ENCODE results near the gene PDK4. TPM values are rescaled to one million over a fixed set of nuclear protein-coding genes. Genes with fewer than 3 reads are reported as not detected.

PDK4 gene
- total and polyA plus RNA-seq, 10 of the 15 experiments (the other 5 are each of a cell fraction or from before 2014, with no cell fraction given): 0.03 to 0.46 TPM; not detected in 8

- TF ChIP-seq FOXK2 (IDR thresholded peaks at IDR 0.05) (no peak), NFXL1 (IDR thresholded peaks at IDR 0.05; ENCODE audit: borderline replicate concordance) (no peak), ATF2 (IDR thresholded peaks at IDR 0.05; ENCODE audit: low read length) (no peak)
- TF ChIP-seq, protein P1, sequence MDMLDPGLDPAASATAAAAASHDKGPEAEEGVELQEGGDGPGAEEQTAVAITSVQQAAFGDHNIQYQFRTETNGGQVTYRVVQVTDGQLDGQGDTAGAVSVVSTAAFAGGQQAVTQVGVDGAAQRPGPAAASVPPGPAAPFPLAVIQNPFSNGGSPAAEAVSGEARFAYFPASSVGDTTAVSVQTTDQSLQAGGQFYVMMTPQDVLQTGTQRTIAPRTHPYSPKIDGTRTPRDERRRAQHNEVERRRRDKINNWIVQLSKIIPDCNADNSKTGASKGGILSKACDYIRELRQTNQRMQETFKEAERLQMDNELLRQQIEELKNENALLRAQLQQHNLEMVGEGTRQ (IDR thresholded peaks at IDR 0.05; ENCODE audit: borderline replicate concordance, low read depth, low read length): no peak
Measured at GRCh38 chr7:95622001-95622549, 25.8 kb upstream of the PDK4 start (continued).

GRCh38 chr7:95621404-95621803 lies 25.1 kb upstream of the PDK4 start:
- SMC1A ChIA-PET (ENCODE audit: uncharacterized antibody, unreplicated experiment): interaction anchor here (0.7 to 1.5 kb wide), 5 partner anchors 9 to 63 kb away, joined by 3 to 5 read pairs (median 4); no protein-coding TSS in a partner anchor
- Histone ChIP-seq H3K79me2 (ENCODE audit: control insufficient read depth, insufficient read depth, low read length) (no peaks in the 10 kb centered on the region), H3K9me3 (replicated peaks; ENCODE audit: control insufficient read depth, insufficient read depth, low read length) (no peaks in the 10 kb centered on the region), H3K27ac (ENCODE audit: control insufficient read depth, insufficient read depth) (no peak overlapping the region), H4K20me1 (ENCODE audit: control insufficient read depth, insufficient read depth) (no peaks in the 10 kb centered on the region), H3K4me2 (ENCODE audit: control insufficient read depth, insufficient read depth) (no peak overlapping the region), H3K27me3 (replicated peaks in 1 of 2; ENCODE audit: control insufficient read depth in 2 of 2, insufficient read depth in 2 of 2, low read length in 1 of 2) (no peaks in the 10 kb centered on the region), H3K9ac (ENCODE audit: control insufficient read depth, insufficient read depth, low read length) (no peak overlapping the region), H3K4me3 (no peak overlapping the region), H3K36me3 (ENCODE audit: control insufficient read depth in 2 of 2, insufficient read depth in 2 of 2, low read length in 1 of 2) (no peaks in the 10 kb centered on the region), H3K4me1 (ENCODE audit: control insufficient read depth, insufficient read depth, low read length) (no peaks in the 10 kb centered on the region), H2AFZ (ENCODE audit: control insufficient read depth, low read depth, low read length) (no peak overlapping the region)
- ATAC-seq: no peak
- in situ Hi-C loops (cut with MboI) (no loop called here), intact Hi-C loops (cut with micrococcal nuclease; ENCODE audit: unreplicated experiment) (no loop called here)
- no peak for DNase-seq (ENCODE audit: low read depth, low spot score)
- 9% methylated on average over 1 of the region's 1 CpG for WGBS (ENCODE audit: insufficient coverage, insufficient replicate concordance, low lambda C conversion rate, missing lambda C conversion rate)
- no TSS peak for BruUV-seq (replicated peaks)
- CTCF ChIA-PET: interaction anchor here (0.7 to 2.2 kb wide), 4 partner anchors 9 to 130 kb away, joined by 3 to 8 read pairs (median 4); no protein-coding TSS in a partner anchor
- POLR2A ChIA-PET: no interaction called here
- FAIRE-seq: no peak
- RAD21 ChIA-PET (ENCODE audit: unreplicated experiment): no interaction called here
- no peak for TF ChIP-seq SMAD1 (IDR thresholded peaks at IDR 0.05; ENCODE audit: low read depth, partially characterized antibody)
- no peak for TF ChIP-seq HDAC6 (IDR thresholded peaks at IDR 0.05; ENCODE audit: unreplicated experiment)
- no peak for TF ChIP-seq SKIL (IDR thresholded peaks at IDR 0.05; ENCODE audit: low read depth, poor library complexity, severe bottlenecking)
- no peak for TF ChIP-seq ZBTB33 (IDR thresholded peaks at IDR 0.05)
- TF ChIP-seq ZNF274 (IDR thresholded peaks at IDR 0.05; ENCODE audit: insufficient read depth, insufficient read length): no peak
- TF ChIP-seq TCF3 (IDR thresholded peaks at IDR 0.05; ENCODE audit: borderline replicate concordance, insufficient read depth, low read depth, low read length): no peak
- TF ChIP-seq TARDBP (IDR thresholded peaks at IDR 0.05; ENCODE audit: borderline replicate concordance): no peak
- no peak for TF ChIP-seq RUNX3 (IDR thresholded peaks at IDR 0.05; ENCODE audit: low read length)
- TF ChIP-seq ZNF207 (IDR thresholded peaks at IDR 0.05; ENCODE audit: borderline replicate concordance): no peak
- TF ChIP-seq IRF4 (IDR thresholded peaks at IDR 0.05; ENCODE audit: low read depth, low read length): no peak
- no peak for TF ChIP-seq ASH2L (IDR thresholded peaks at IDR 0.05; ENCODE audit: borderline replicate concordance, low read depth)
- TF ChIP-seq YY1 (IDR thresholded peaks at IDR 0.05; ENCODE audit: low read depth, low read length): no peak

Data from GM12878 (cell line).